GM19240 (cell line): ENCODE data around the gene PLCL2.
"Not testable (repeated sequence)": the region's sequence is repeated elsewhere in the genome, so short reads cannot be mapped to it uniquely, and the experiment has no call there.

Source experiments
- DNase-seq: peaks from one replicate; pipeline ENCODE4 v3.0.0; 2011; ENCODE audit warnings: low spot score; ENCODE audit not compliant: insufficient read length

Gene PLCL2

DNA sequence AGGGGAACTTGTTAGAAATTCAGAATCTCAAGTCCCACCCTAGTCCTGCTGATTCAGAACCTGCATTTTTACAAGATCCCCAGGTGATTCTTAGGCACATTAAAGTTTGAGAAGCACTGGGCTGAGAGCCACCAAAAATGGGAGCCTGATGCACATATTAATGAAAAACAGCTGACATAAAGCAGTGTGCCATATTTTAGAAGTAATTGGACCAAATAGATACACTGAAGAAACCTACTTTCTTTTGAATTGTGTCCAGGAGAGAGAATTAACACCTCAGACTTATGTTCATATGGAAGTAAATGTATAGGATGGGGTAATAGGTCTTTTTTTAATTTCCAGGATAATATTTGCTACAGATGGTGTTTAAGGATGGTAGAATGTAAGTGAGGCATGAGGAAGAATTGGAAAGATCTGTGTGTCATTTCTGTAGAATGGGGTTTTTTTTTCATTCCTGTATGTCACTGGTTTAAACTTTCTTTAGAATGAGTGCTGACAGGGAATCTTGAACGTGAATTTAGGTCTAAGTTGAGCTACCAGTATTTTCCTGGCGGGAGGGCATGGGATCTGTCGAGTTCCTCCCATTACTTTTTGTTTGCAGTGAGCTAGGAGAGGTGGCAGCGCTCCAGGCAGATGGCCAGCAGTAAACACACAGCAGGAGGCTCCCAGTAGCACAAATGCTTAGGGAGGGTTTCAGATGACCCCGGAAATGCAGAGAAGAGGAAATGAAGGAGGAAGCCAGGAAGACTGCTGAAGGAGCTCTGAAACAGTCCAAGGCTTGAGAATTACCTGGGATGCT, 185.6 kb downstream of the PLCL2 start:
- DNase-seq, result no peak

GRCh38 chr3:17074559-17074958, 189.8 kb downstream of the PLCL2 start:
- DNase-seq, result no peak

- no peak for DNase-seq
Measured at GRCh38 chr3:17075358-17075757, 190.6 kb downstream of the PLCL2 start.

DNA sequence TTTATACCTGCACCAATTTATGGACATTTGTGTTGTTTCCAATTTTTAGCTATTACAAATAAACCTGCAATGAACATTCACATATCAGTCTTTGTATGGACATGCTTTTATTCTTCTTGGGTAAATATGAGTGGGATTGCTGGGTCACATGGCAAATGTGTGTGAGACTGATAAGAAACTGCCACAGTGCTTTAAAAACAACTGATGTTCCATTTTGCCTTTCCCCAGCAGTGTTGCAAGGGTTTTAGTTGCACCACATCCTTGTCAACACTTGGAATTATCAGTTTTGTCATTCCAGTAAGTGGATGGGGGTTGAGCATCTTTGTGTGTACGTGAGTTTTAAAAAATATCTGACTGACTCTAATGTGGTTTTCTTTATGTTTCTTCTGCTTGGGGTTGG, 191.2 kb downstream of the PLCL2 start:
- DNase-seq, result no peak

DNA sequence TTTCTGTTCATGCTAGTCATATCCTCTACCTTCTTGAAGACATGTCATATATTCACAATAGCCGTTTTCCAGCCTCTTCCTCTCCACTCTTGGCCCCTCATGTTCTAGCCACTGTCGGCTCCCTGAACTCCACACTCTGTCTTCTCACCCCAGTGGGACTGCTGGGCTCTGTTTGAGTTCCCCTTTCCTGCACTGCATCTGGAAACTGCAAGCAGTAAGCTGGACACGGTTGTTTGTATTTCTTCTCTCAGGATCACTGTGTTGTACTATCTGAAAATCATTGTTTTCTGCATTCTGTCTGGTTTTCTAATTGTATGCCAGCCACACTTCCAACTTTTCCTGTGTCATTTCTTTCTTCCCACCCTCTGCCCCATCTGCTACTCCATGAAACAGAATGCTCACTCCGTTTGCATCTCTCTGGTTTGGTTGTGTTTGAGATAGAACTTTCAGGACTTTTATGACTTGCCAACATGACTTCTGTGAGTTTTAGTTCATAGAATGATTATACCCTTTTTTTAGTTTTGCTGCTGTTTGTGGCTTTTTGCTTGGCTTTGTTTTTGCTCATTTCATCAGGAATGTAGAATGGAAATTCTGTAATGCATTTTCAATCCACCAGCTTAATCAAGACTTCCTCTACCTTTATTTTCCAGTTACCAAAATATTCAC, 192.3 kb downstream of the PLCL2 start:
- no peak for DNase-seq

GRCh38 chr3:17077606-17078005, 192.9 kb downstream of the PLCL2 start:
- no peak for DNase-seq

GRCh38 chr3:17078926-17079465, 194.2 kb downstream of the PLCL2 start:
- DNase-seq, result no peak

GRCh38 chr3:17079933-17080332, 195.2 kb downstream of the PLCL2 start:
- no peak for DNase-seq

GRCh38 chr3:17081520-17081919, 196.8 kb downstream of the PLCL2 start:
- DNase-seq, result no peak

DNA sequence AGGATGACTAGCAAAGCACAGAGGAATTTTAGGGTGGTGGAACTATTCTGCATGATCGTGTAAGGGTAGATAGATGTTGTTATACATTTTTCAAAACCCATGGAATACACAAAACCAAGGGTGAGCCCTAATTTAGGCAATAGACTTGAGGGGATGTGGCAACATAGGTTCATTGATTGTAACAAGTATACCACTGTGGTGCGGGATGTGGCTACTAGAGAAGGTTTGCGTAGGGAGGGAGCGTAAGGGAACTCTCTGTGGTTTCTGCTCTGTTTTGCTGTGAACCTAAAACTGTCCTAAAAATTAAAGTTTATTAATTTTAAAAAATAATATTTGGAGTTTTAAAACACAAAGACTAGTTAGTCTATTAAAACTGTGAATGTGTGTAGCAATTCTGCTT, 202.8 kb downstream of the PLCL2 start:
- no peak for DNase-seq

DNA sequence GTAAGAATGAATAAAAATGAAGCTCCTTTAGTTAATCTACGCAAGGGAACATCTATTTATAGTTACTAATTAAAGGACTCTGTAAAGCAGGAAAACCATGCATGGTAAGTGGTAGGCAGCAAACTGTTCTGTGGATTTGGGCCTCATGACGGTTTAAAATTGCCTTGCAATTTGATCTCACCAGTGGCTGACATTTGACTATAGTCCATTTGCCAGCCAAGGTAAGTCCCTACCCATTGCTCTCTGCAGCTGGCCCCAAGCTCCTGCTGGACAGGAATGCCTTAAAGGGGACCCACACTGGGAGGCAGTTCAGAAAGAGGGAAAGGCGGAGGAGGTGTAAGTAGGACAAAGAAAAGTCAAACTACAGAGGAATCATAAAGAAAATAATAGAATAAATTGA, 203.3 kb downstream of the PLCL2 start:
- no peak for DNase-seq

DNA sequence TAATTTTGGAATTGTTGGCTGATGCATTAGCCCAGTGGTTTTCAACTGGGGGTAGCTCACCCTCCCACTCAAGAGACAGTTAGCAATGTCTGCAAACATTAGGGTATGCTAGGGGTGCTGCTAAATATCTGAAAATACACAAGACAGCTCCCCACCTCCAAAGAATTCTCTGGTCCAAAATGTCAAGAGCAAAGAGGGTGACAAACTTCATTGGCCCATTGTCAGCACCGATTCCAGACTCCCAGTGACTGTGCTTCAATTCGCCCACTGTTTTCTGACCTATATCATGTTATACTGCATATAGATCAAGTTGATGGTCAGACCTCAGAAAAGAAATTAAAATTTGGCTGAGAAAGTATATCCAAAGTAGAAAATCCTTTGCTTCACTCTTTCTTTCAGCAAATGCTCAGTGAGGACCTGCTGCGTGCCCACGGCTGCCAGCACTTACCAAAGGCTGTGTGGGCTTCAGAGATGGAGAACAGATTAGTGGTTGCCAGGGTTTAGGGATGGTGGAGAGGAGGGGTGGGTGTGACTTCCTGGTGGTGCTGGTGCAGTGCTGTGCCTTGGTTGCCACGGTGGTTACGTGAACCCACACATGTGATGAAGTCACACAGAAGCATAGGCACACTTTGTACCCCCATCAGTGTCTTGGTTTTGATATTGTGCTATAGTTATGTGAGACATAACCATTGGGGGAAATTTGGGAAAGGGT, 204.0 kb downstream of the PLCL2 start:
- no peak for DNase-seq

DNA sequence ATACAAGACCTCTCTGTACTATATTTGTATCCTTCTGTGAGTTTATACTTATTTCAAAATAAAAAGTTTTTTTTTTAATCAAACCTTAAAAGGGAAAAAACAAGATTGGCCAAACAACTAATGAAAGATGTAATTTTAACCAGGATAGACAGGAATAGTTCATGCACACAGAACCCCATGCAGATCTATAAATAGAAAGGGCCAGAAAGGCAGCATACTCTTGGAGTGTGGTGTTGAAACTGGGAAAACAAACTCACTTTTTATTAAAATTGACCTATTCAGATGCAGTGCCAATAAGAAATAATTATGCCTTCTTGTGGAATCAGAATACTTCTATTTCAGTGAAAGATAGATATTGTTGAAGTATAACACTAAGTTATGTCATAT, 204.6 kb downstream of the PLCL2 start:
- no peak for DNase-seq

GRCh38 chr3:17090280-17090983, 205.7 kb downstream of the PLCL2 start:
- no peak for DNase-seq

GRCh38 chr3:17091910-17092582, 207.3 kb downstream of the PLCL2 start:
- DNase-seq, result no peak

DNA sequence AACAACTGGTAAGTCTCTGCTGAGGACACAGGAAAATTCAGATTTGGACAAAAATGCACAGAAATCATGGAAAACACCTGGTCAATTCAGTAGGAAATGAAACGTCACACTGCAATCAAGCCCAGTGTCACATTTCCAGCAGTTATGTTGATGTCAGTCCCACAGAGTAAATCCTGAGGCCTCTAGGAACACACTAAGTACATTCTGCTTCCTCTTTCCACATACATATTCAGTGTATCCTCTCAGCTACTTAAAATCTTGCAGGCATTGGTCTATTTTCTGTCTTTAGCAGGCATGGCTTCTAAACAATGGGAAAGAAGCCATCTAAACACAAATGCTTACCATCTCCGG, 207.8 kb downstream of the PLCL2 start:
- no peak for DNase-seq

- no peak for DNase-seq
Measured at GRCh38 chr3:17094551-17094950, 209.8 kb downstream of the PLCL2 start.

- DNase-seq, result no peak
Measured at GRCh38 chr3:17103579-17103978, 218.8 kb downstream of the PLCL2 start.

- DNase-seq, result not testable (repeated sequence)
Measured at GRCh38 chr3:17106801-17107200, 222.0 kb downstream of the PLCL2 start.

- DNase-seq, result no peak
Measured at GRCh38 chr3:17110660-17111396, 226.1 kb downstream of the PLCL2 start.
